ENCODE data around the gene DGCR8. TPM values are rescaled to one million over a fixed set of nuclear protein-coding genes. Genes with fewer than 3 reads are reported as not detected.
A peak's percentile ranks its signal among the peaks of the same experiment; 100 is the strongest.

Gene DGCR8
- total RNA-seq (2014; rRNA removed; shearing (Covaris generic)), result 12.7 and 15.2 TPM in 2 replicates
- polyA plus RNA-seq (2014; cell fraction: nucleus; rRNA removed), result 58.8 and 77.1 TPM in 2 replicates

GRCh38 chr22:20079745-20080444 lies at the start of gene DGCR8:
TSS of gene DGCR8 (plus strand) at chr22:20080241. CDS start at chr22:20085964, 5,723 bp downstream.
- peak; percentile 88 for DNase-seq (ENCODE audit: extremely low read depth, low read depth)

GRCh38 chr22:20031732-20032406 lies 48.2 kb upstream of the DGCR8 start:
- no peak for DNase-seq (ENCODE audit: extremely low read depth, low read depth)

- DNase-seq (ENCODE audit: extremely low read depth, low read depth), result no peak
Measured at GRCh38 chr22:20032407-20032991, 47.5 kb upstream of the DGCR8 start.

- DNase-seq (ENCODE audit: extremely low read depth, low read depth), result no peak
Measured at GRCh38 chr22:20033045-20033706, 46.9 kb upstream of the DGCR8 start.

- DNase-seq (ENCODE audit: extremely low read depth, low read depth), result no peak
Measured at GRCh38 chr22:20034143-20034542, 45.9 kb upstream of the DGCR8 start.

DNA sequence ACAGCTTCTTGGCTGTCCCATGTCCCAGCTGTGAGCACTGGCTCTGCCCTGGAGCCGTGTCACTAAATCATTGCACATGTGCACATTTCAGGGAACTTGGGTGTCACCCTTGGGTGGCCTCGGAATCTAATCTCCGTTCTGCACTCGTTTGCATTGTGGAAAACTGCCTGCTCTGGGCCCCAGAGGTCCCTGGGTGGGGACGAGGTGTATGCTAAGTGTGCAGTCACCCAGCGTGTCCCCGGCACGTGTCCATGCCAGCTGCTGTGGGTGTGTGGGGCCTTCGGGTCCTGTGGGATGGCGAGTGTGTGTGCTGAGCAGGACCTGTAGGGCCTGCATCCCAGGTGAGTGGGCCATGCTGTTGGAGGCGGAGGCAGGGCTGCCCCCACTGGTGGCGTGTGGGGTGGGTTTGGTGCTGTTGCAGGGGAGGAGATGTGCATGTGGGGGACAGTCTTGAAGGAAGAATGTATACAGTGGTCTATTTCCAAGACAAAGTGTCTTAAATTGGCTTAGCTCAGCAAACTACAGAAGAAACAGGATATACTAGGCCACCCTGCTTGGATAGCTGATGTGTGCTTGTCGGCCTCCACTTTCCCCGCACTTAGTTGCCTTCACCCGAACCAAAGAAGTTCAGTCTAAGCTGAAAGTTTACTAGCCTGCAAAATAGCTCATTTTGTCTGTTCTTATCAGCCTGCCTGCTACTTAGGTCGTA lies 44.5 kb upstream of the DGCR8 start:
- DNase-seq (ENCODE audit: extremely low read depth, low read depth), result no peak

- DNase-seq (ENCODE audit: extremely low read depth, low read depth), result no peak
Measured at GRCh38 chr22:20036084-20036482, 44.0 kb upstream of the DGCR8 start.

GRCh38 chr22:20036535-20037392 lies 43.3 kb upstream of the DGCR8 start:
- no peak for DNase-seq (ENCODE audit: extremely low read depth, low read depth)

- DNase-seq (ENCODE audit: extremely low read depth, low read depth), result no peak
Measured at GRCh38 chr22:20037419-20037818, 42.6 kb upstream of the DGCR8 start.

DNA sequence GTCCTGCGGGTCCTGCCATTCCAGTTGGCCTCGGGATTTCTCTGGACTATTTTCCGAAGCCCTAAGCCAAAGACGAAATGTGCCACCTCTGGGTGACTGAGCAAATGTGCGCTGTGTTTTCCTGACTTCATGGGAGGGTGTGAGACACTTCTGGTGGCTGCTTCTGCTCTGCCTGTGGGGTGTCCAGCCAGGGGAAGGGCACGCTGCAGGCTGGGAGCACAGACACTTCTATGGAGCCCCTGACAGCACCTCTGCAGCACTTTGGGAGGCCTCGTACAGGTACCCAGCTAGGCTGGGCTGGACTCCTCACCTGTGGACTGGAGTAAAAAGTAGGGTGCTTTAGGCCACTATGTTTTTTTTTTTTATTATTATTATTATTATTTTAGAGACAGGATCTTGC lies 41.5 kb upstream of the DGCR8 start:
- DNase-seq (ENCODE audit: extremely low read depth, low read depth), result no peak

DNA sequence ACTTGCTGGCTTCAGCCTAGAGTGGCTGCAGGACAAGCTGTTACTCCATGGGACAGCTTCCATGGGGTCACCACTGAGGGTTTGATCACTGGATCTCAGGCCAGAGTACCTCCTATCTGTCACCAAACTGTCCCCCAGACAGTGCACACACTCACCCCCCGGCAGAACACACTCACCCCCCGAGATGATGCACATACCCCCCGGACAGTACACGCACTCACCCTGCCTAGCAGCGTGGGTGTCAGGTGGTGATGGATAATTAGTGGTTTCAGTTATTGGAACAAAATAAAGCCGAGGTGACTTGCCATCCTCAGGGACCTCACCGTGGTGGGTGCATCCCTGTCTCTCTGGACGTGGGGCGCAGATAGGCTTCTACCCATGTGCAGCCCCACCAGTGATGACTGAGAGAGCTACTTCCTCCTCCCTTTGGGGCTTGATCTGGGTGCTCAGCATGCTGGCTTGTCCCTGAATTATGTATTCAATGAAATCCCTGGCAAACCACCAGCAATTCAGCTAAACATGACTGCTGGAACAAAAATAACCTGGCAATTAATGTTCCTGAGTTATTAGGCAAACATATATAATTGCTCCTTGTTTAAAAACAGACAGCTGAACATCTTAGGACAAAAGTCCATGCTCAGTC lies 40.2 kb upstream of the DGCR8 start:
- no peak for DNase-seq (ENCODE audit: extremely low read depth, low read depth)

GRCh38 chr22:20040327-20041200 lies 39.5 kb upstream of the DGCR8 start:
- DNase-seq (ENCODE audit: extremely low read depth, low read depth), result no peak

- DNase-seq (ENCODE audit: extremely low read depth, low read depth), result no peak
Measured at GRCh38 chr22:20043057-20043996, 36.7 kb upstream of the DGCR8 start.

DNA sequence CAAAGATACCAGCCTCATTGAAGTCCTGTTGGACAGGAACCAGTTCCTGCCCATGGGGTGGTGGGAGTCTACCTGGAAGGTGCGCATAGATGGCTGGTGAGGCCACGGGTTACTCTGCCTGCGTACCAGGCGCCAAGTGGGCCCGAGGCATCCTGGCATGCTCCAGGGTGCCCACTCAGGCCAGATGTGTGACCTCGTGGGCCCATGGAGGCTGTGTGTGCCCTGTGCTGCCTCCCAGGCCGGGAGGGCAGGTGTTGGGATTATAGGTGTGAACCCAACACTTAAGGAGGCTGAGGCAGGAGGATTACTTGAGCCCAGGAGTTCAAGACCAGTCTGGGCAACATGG lies 36.1 kb upstream of the DGCR8 start:
- no peak for DNase-seq (ENCODE audit: extremely low read depth, low read depth)

GRCh38 chr22:20044495-20045151 lies 35.4 kb upstream of the DGCR8 start:
- no peak for DNase-seq (ENCODE audit: extremely low read depth, low read depth)

DNA sequence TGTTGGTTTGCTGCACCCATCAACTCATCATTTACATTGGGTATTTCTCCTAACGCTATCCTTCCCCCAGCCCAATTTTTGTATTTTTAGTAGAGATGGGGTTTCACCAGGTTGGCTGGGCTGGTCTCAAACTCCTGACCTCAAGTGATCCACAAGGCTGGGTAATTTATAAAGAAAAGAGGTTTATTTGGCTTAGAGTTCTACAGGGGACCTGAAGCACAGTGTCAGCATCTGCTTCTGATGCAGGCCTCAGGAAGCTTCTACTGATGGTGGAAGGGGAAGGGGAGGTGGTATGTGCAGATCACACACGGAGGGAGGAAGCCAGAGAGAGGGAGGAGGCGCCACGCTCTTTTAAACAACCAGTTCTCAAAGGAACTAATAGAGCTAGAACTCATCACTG lies 33.3 kb upstream of the DGCR8 start:
- no peak for DNase-seq (ENCODE audit: extremely low read depth, low read depth)

DNA sequence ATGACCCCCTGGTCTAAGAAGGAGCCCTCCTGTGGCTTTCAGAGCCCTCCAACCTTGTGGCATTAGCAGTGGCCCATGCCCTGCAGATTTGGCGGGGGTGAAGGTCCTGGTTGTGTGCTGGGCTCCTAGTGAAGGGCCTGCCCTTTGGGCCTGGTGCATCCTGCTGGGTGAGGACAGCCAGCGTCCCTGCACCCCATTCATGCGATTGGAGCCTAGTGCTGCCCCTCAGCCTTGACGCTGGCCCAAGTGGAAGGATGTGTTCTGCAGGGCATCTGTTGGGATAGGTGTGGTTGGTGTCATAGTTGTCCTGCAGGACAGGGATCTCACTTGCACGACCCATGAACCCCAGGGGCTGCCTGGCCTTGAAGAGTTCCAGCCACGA lies 28.1 kb upstream of the DGCR8 start:
- no peak for DNase-seq (ENCODE audit: extremely low read depth, low read depth)

Measured in NCI-H460 (cell line).